Ishikawa (cell line): ENCODE results near the gene PRKCH.

Experiments
- CEBPB ChIP-seq: IDR thresholded peaks from 2 replicates; pipeline ENCODE4 v1.6.1; 2012
- CREB1 ChIP-seq: IDR thresholded peaks from 2 replicates; pipeline ENCODE4 v1.6.1; 2012; ENCODE audit warnings: low read depth
- EGR1 ChIP-seq: IDR thresholded peaks from 2 replicates; pipeline ENCODE4 v1.6.1; 2012
- EP300 ChIP-seq: IDR thresholded peaks from 2 replicates; pipeline ENCODE4 v1.6.1; 2012; ENCODE audit warnings: borderline replicate concordance
- FOXM1 ChIP-seq: IDR thresholded peaks from 2 replicates; pipeline ENCODE4 v1.6.1; 2012; ENCODE audit warnings: low read depth, borderline replicate concordance
- NFIC ChIP-seq: IDR thresholded peaks from 2 replicates; pipeline ENCODE4 v1.6.1; 2012
- RAD21 ChIP-seq: IDR thresholded peaks from 2 replicates; pipeline ENCODE4 v1.6.1; 2012; ENCODE audit warnings: low read depth
- TAF1 ChIP-seq: IDR thresholded peaks from 2 replicates; pipeline ENCODE4 v1.6.1; 2012; ENCODE audit warnings: low read depth, mild to moderate bottlenecking
- TCF12 ChIP-seq: IDR thresholded peaks from 2 replicates; pipeline ENCODE4 v1.6.1; 2012; ENCODE audit warnings: low read depth
- TEAD4 ChIP-seq: IDR thresholded peaks from 2 replicates; pipeline ENCODE4 v1.6.1; 2012
- YY1 ChIP-seq: IDR thresholded peaks from 2 replicates; pipeline ENCODE4 v1.6.1; 2012; ENCODE audit warnings: low read depth
- ZBTB7A ChIP-seq: IDR thresholded peaks from 2 replicates; pipeline ENCODE4 v1.6.1; 2012; ENCODE audit warnings: low read depth
- TF ChIP-seq, protein P1 (sequence below): IDR thresholded peaks from 2 replicates; pipeline ENCODE4 v1.6.1; 2012; ENCODE audit warnings: low read depth, mild to moderate bottlenecking
- TF ChIP-seq, protein P2 (sequence below): IDR thresholded peaks from 2 replicates; pipeline ENCODE4 v1.6.1; 2012
- TF ChIP-seq, protein P3 (sequence below): IDR thresholded peaks from 2 replicates; pipeline ENCODE4 v1.6.1; 2012

Gene PRKCH

DNA sequence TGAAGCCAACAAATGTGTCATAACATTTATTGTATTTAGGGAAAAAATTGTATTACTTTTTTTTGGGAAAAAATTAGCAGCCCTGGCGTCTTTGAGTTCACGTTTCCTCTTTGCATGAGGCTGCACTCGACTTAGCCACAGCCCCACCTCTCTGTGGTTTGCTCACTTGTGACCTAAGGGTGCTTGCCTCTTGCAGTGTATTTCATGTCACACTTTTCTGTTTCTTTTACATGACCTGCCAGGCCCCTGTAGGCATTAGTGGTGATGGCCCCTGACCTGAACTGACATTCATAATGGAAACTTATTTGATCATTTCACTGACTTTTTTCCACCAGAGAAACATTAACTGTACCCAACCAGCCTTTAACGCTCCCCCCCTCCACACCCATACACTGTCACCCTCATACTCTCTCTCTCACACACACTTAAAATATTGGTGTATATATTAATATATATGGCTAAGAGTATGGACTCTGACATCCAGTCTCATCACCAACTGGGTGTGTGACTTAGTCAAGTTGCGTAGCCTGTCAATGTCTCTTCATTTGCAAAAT is 122.9 kb downstream of the PRKCH start:
- TF ChIP-seq CREB1, result no peak
- TF ChIP-seq, protein P1, sequence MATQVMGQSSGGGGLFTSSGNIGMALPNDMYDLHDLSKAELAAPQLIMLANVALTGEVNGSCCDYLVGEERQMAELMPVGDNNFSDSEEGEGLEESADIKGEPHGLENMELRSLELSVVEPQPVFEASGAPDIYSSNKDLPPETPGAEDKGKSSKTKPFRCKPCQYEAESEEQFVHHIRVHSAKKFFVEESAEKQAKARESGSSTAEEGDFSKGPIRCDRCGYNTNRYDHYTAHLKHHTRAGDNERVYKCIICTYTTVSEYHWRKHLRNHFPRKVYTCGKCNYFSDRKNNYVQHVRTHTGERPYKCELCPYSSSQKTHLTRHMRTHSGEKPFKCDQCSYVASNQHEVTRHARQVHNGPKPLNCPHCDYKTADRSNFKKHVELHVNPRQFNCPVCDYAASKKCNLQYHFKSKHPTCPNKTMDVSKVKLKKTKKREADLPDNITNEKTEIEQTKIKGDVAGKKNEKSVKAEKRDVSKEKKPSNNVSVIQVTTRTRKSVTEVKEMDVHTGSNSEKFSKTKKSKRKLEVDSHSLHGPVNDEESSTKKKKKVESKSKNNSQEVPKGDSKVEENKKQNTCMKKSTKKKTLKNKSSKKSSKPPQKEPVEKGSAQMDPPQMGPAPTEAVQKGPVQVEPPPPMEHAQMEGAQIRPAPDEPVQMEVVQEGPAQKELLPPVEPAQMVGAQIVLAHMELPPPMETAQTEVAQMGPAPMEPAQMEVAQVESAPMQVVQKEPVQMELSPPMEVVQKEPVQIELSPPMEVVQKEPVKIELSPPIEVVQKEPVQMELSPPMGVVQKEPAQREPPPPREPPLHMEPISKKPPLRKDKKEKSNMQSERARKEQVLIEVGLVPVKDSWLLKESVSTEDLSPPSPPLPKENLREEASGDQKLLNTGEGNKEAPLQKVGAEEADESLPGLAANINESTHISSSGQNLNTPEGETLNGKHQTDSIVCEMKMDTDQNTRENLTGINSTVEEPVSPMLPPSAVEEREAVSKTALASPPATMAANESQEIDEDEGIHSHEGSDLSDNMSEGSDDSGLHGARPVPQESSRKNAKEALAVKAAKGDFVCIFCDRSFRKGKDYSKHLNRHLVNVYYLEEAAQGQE, result no peak
- TF ChIP-seq EP300, result no peak
- TF ChIP-seq, protein P2, sequence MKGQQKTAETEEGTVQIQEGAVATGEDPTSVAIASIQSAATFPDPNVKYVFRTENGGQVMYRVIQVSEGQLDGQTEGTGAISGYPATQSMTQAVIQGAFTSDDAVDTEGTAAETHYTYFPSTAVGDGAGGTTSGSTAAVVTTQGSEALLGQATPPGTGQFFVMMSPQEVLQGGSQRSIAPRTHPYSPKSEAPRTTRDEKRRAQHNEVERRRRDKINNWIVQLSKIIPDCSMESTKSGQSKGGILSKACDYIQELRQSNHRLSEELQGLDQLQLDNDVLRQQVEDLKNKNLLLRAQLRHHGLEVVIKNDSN, result no peak
- TF ChIP-seq FOXM1, result no peak
- TF ChIP-seq, protein P3, sequence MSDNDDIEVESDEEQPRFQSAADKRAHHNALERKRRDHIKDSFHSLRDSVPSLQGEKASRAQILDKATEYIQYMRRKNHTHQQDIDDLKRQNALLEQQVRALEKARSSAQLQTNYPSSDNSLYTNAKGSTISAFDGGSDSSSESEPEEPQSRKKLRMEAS, result no peak
- no peak for TF ChIP-seq TAF1
- TF ChIP-seq YY1, result no peak
- no peak for TF ChIP-seq TCF12
- no peak for TF ChIP-seq NFIC
- no peak for TF ChIP-seq EGR1
- TF ChIP-seq TEAD4, result no peak
- no peak for TF ChIP-seq CEBPB
- TF ChIP-seq ZBTB7A, result no peak
- TF ChIP-seq RAD21, result no peak

DNA sequence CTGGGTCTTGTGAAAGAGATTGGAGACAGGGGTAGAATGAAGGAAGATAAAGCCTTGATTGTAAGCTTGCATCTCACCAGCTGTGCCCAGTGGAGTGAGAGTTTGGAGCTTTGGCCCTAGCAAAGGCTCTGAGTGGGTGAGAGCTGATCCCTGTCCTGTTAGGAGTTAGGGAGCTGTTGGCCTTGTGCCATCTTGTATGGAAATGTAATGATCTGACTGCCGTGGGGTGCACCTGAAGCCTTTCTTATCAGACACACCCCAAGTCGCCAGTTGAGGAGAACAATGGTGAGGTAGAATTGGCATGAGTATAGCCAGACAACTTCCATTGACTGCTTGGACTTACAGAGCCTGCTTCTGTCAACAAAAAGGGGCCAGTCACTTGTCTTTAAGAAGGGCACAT is 130.1 kb downstream of the PRKCH start:
- TF ChIP-seq RAD21 (no peak), EP300 (no peak), CEBPB (no peak), TEAD4 (no peak), ZBTB7A (no peak), TCF12 (no peak), TAF1 (no peak), CREB1 (no peak), EGR1 (no peak), NFIC (no peak), FOXM1 (no peak), YY1 (no peak)
- TF ChIP-seq, protein P2, result no peak
- TF ChIP-seq, protein P1, result no peak
- TF ChIP-seq, protein P3, result no peak

DNA sequence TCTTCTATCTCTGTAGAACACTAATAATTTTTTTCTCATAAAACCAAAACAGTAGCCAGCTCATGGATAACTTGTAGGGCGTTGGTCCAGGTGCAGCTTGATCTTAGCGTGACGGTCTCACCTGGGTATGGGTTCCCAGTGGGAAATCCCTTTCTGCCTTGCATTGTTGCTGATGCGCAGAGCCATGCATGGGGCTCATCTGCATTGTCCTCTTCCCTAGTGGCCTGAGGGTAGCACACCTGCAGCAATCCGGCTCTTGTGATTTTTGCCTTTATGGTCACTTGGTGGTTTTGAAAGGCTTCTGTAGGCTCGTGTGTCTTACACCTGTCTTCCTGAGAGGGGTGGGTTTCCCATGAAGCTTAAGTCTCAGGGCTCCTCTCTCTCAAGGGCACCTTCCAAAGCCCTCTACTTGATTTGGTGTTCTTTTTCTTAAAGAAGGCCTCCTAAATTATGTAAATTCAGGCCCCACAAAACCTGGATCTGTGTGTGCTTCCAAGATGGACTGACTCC is 130.6 kb downstream of the PRKCH start:
- TF ChIP-seq TAF1 (no peak), NFIC (no peak), FOXM1 (no peak), TCF12 (no peak), CREB1 (no peak), EGR1 (no peak), TEAD4 (no peak), YY1 (no peak), CEBPB (no peak), ZBTB7A (no peak), EP300 (no peak)
- TF ChIP-seq, protein P3, result no peak
- TF ChIP-seq, protein P2, result no peak
- TF ChIP-seq, protein P1, result no peak
